HEK293 (cell line): ENCODE data around the gene USP3.
A peak's percentile ranks its signal among the peaks of the same experiment; 100 is the strongest.

ENCODE experiments used
- BCL11B ChIP-seq: fragments of 450-650 bp; formaldehyde crosslinking; IDR thresholded peaks from 2 replicates; pipeline ENCODE4 v1.5.1; 2016; ENCODE audit warnings: low read depth, missing biosample characterization, missing genetic modification characterization
- GLI4 ChIP-seq: fragments of 450-650 bp; formaldehyde crosslinking; IDR thresholded peaks from 2 replicates; pipeline ENCODE4 v1.5.1; 2016; ENCODE audit warnings: missing biosample characterization, missing genetic modification characterization
- HOXC10 ChIP-seq: sonication (generic); formaldehyde crosslinking; IDR thresholded peaks from 2 replicates; pipeline ENCODE4 v1.8.1; 2023; ENCODE audit warnings: mild to moderate bottlenecking, missing genetic modification reagents
- OVOL3 ChIP-seq: fragments of 450-650 bp; formaldehyde crosslinking; IDR thresholded peaks from 2 replicates; pipeline ENCODE4 v1.5.1; 2016; ENCODE audit warnings: missing biosample characterization, missing genetic modification characterization
- SCRT2 ChIP-seq: fragments of 450-650 bp; formaldehyde crosslinking; IDR thresholded peaks from 2 replicates; pipeline ENCODE4 v1.5.1; 2016; ENCODE audit warnings: missing biosample characterization, missing genetic modification characterization
- SP7 ChIP-seq: fragments of 450-650 bp; formaldehyde crosslinking; IDR thresholded peaks from 2 replicates; pipeline ENCODE4 v1.5.1; 2016; ENCODE audit warnings: missing biosample characterization, missing genetic modification characterization
- YY1 ChIP-seq: fragments of 450-650 bp; formaldehyde crosslinking; IDR thresholded peaks from 2 replicates; pipeline ENCODE4 v1.5.1; 2018; ENCODE audit warnings: missing biosample characterization, missing genetic modification characterization
- ZNF114 ChIP-seq: fragments of 450-650 bp; formaldehyde crosslinking; IDR thresholded peaks from 2 replicates; pipeline ENCODE4 v1.5.0; 2017; ENCODE audit warnings: missing biosample characterization, missing genetic modification characterization
- ZNF140 ChIP-seq: fragments of 450-650 bp; formaldehyde crosslinking; IDR thresholded peaks from 2 replicates; pipeline ENCODE4 v1.5.1; 2016; ENCODE audit warnings: missing biosample characterization, missing genetic modification characterization
- ZNF157 ChIP-seq: fragments of 450-650 bp; formaldehyde crosslinking; IDR thresholded peaks from 2 replicates; pipeline ENCODE4 v1.5.1; 2016; ENCODE audit warnings: missing biosample characterization, missing genetic modification characterization
- ZNF23 ChIP-seq: fragments of 450-650 bp; formaldehyde crosslinking; IDR thresholded peaks from 2 replicates; pipeline ENCODE4 v1.5.1; 2016; ENCODE audit warnings: missing biosample characterization, missing genetic modification characterization, borderline replicate concordance
- ZNF239 ChIP-seq: fragments of 450-650 bp; formaldehyde crosslinking; IDR thresholded peaks from 2 replicates; pipeline ENCODE4 v1.5.1; 2016; ENCODE audit warnings: missing biosample characterization, missing genetic modification characterization
- ZNF341 ChIP-seq: fragments of 450-650 bp; formaldehyde crosslinking; IDR thresholded peaks from 2 replicates; pipeline ENCODE4; 2016; ENCODE audit warnings: low read depth, missing biosample characterization, missing genetic modification characterization
- ZNF404 ChIP-seq: fragments of 450-650 bp; formaldehyde crosslinking; IDR thresholded peaks from 2 replicates; pipeline ENCODE4 v1.5.1; 2017; ENCODE audit warnings: missing biosample characterization, missing genetic modification characterization
- ZNF426 ChIP-seq: fragments of 450-650 bp; formaldehyde crosslinking; IDR thresholded peaks from 2 replicates; pipeline ENCODE4 v1.5.1; 2017; ENCODE audit warnings: missing biosample characterization, missing genetic modification characterization, mild to moderate bottlenecking, inconsistent platforms, moderate library complexity
- ZNF433 ChIP-seq: fragments of 450-650 bp; formaldehyde crosslinking; IDR thresholded peaks from 2 replicates; pipeline ENCODE4 v1.5.1; 2016; ENCODE audit warnings: missing biosample characterization, missing genetic modification characterization, low read depth
- ZNF600 ChIP-seq: fragments of 450-650 bp; formaldehyde crosslinking; IDR thresholded peaks from 2 replicates; pipeline ENCODE4 v1.5.1; 2016; ENCODE audit warnings: missing biosample characterization, missing genetic modification characterization
- ZNF658 ChIP-seq: fragments of 450-650 bp; formaldehyde crosslinking; IDR thresholded peaks from 2 replicates; pipeline ENCODE4; 2016; ENCODE audit warnings: missing biosample characterization, missing genetic modification characterization
- ZNF707 ChIP-seq: fragments of 450-650 bp; formaldehyde crosslinking; IDR thresholded peaks from 2 replicates; pipeline ENCODE4 v1.5.1; 2016; ENCODE audit warnings: missing biosample characterization, missing genetic modification characterization
- ZNF776 ChIP-seq: fragments of 450-650 bp; formaldehyde crosslinking; IDR thresholded peaks from 2 replicates; pipeline ENCODE4 v1.5.0; 2017; ENCODE audit warnings: missing biosample characterization, missing genetic modification characterization, borderline replicate concordance
- ZNF837 ChIP-seq: fragments of 450-650 bp; formaldehyde crosslinking; IDR thresholded peaks from 2 replicates; pipeline ENCODE4 v1.5.1; 2016; ENCODE audit warnings: missing biosample characterization, missing genetic modification characterization
- ZSCAN16 ChIP-seq: fragments of 450-650 bp; formaldehyde crosslinking; IDR thresholded peaks from 2 replicates; pipeline ENCODE4 v1.5.1; 2016; ENCODE audit warnings: missing biosample characterization, missing genetic modification characterization
- ZSCAN23 ChIP-seq: fragments of 450-650 bp; formaldehyde crosslinking; IDR thresholded peaks from 2 replicates; pipeline ENCODE4 v1.5.1; 2016; ENCODE audit warnings: missing biosample characterization, missing genetic modification characterization
- ZSCAN30 ChIP-seq: fragments of 450-650 bp; IDR thresholded peaks from 2 replicates; pipeline ENCODE4 v1.5.1; 2018; ENCODE audit warnings: missing biosample characterization, mild to moderate bottlenecking, missing genetic modification characterization, moderate library complexity
- TF ChIP-seq, protein P1 (sequence below): fragments of 450-650 bp; formaldehyde crosslinking; IDR thresholded peaks from 2 replicates; pipeline ENCODE4 v1.5.1; 2016; ENCODE audit warnings: missing biosample characterization, missing genetic modification characterization
- TF ChIP-seq, protein P2 (sequence below): fragments of 450-650 bp; formaldehyde crosslinking; IDR thresholded peaks from 2 replicates; pipeline ENCODE4 v1.5.1; 2017; ENCODE audit warnings: missing biosample characterization, missing genetic modification characterization
- TF ChIP-seq, protein P3 (sequence below): fragments of 450-650 bp; formaldehyde crosslinking; IDR thresholded peaks from 2 replicates; pipeline ENCODE4 v1.5.1; 2017; ENCODE audit warnings: missing biosample characterization, missing genetic modification characterization
- TF ChIP-seq, protein P4 (sequence below): fragments of 450-650 bp; formaldehyde crosslinking; IDR thresholded peaks from 2 replicates; pipeline ENCODE4 v1.5.0; 2017; ENCODE audit warnings: missing biosample characterization, missing genetic modification characterization, borderline replicate concordance
- TF ChIP-seq, protein P5 (sequence below): fragments of 450-650 bp; formaldehyde crosslinking; IDR thresholded peaks from 2 replicates; pipeline ENCODE4 v1.5.1; 2017; ENCODE audit warnings: missing biosample characterization, missing genetic modification characterization
- TF ChIP-seq, protein P6 (sequence below): fragments of 450-650 bp; formaldehyde crosslinking; IDR thresholded peaks from 2 replicates; pipeline ENCODE4 v1.5.1; 2016; ENCODE audit warnings: missing biosample characterization, missing genetic modification characterization

Gene USP3

DNA sequence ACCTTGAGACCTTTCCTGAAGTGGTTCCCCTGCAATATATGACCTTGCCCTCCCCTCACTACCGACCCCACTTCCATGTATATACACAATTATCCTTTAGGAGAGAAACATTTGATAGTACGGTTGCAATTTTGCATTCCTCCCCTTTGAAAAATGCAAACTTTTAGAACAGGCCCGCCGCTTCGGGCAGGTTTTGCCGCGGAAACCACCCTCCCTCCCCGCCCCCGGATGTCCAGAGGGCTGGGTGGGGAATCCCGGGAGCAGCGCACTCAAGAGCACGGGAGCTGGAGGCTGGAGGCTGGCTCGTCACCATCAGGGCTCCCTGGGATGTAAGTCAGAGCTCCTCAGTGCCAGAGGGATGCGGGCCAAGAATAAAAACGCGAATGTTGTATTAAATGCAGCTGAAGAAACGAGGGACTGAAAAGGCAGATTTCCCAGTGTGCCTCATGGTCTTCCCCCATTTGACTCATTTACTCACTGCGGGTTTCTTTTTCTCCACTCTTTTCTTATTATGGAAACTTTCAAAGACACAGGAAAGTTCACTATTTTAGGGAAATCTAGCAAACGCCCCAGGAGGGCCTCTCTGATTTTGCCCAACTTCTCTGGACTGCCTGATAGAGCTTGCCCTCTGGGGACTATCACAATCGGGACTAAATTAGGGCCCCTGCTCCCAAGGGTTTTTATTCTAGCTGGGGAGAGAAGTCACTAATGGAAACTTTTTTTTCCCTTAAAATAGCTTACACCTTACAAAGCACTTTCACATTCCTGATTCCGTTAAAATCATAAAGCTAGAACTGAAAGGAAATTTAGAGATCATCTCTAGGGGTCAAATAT is 2.9 kb upstream of the USP3 start (continued):
- TF ChIP-seq ZNF426 (tag by site-specific recombination) = no peak
- no peak for TF ChIP-seq ZNF658
- TF ChIP-seq SCRT2 (tag by site-specific recombination) = no peak
- no peak for TF ChIP-seq ZNF837 (tag by site-specific recombination)
- no peak for TF ChIP-seq ZSCAN23 (tag by site-specific recombination)
- no peak for TF ChIP-seq ZNF23 (tag by site-specific recombination)
- TF ChIP-seq, protein P1, sequence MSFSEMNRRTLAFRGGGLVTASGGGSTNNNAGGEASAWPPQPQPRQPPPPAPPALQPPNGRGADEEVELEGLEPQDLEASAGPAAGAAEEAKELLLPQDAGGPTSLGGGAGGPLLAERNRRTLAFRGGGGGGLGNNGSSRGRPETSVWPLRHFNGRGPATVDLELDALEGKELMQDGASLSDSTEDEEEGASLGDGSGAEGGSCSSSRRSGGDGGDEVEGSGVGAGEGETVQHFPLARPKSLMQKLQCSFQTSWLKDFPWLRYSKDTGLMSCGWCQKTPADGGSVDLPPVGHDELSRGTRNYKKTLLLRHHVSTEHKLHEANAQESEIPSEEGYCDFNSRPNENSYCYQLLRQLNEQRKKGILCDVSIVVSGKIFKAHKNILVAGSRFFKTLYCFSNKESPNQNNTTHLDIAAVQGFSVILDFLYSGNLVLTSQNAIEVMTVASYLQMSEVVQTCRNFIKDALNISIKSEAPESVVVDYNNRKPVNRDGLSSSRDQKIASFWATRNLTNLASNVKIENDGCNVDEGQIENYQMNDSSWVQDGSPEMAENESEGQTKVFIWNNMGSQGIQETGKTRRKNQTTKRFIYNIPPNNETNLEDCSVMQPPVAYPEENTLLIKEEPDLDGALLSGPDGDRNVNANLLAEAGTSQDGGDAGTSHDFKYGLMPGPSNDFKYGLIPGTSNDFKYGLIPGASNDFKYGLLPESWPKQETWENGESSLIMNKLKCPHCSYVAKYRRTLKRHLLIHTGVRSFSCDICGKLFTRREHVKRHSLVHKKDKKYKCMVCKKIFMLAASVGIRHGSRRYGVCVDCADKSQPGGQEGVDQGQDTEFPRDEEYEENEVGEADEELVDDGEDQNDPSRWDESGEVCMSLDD (tag by site-specific recombination) = no peak
- no peak for TF ChIP-seq YY1 (tag by site-specific recombination)
- TF ChIP-seq ZNF114 = no peak
- no peak for TF ChIP-seq ZNF433 (tag by site-specific recombination)
- TF ChIP-seq GLI4 = no peak
- TF ChIP-seq, protein P2, sequence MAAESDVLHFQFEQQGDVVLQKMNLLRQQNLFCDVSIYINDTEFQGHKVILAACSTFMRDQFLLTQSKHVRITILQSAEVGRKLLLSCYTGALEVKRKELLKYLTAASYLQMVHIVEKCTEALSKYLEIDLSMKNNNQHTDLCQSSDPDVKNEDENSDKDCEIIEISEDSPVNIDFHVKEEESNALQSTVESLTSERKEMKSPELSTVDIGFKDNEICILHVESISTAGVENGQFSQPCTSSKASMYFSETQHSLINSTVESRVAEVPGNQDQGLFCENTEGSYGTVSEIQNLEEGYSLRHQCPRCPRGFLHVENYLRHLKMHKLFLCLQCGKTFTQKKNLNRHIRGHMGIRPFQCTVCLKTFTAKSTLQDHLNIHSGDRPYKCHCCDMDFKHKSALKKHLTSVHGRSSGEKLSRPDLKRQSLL (tag by site-specific recombination) = peak; percentile 69
- no peak for TF ChIP-seq ZSCAN16 (tag by site-specific recombination)
- TF ChIP-seq, protein P3, sequence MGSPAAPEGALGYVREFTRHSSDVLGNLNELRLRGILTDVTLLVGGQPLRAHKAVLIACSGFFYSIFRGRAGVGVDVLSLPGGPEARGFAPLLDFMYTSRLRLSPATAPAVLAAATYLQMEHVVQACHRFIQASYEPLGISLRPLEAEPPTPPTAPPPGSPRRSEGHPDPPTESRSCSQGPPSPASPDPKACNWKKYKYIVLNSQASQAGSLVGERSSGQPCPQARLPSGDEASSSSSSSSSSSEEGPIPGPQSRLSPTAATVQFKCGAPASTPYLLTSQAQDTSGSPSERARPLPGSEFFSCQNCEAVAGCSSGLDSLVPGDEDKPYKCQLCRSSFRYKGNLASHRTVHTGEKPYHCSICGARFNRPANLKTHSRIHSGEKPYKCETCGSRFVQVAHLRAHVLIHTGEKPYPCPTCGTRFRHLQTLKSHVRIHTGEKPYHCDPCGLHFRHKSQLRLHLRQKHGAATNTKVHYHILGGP (tag by site-specific recombination) = no peak
- TF ChIP-seq, protein P4, sequence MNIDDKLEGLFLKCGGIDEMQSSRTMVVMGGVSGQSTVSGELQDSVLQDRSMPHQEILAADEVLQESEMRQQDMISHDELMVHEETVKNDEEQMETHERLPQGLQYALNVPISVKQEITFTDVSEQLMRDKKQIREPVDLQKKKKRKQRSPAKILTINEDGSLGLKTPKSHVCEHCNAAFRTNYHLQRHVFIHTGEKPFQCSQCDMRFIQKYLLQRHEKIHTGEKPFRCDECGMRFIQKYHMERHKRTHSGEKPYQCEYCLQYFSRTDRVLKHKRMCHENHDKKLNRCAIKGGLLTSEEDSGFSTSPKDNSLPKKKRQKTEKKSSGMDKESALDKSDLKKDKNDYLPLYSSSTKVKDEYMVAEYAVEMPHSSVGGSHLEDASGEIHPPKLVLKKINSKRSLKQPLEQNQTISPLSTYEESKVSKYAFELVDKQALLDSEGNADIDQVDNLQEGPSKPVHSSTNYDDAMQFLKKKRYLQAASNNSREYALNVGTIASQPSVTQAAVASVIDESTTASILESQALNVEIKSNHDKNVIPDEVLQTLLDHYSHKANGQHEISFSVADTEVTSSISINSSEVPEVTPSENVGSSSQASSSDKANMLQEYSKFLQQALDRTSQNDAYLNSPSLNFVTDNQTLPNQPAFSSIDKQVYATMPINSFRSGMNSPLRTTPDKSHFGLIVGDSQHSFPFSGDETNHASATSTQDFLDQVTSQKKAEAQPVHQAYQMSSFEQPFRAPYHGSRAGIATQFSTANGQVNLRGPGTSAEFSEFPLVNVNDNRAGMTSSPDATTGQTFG = no peak
- no peak for TF ChIP-seq HOXC10
- no peak for TF ChIP-seq OVOL3
- TF ChIP-seq SP7 (tag by site-specific recombination) = peak; percentile 23; the same call in 1 of the 2 replicates
- TF ChIP-seq BCL11B (tag by site-specific recombination) = no peak
- peak; percentile 54 for TF ChIP-seq ZNF341 (tag by site-specific recombination)
- no peak for TF ChIP-seq ZNF157 (tag by site-specific recombination)
- TF ChIP-seq ZNF239 (tag by site-specific recombination) = no peak
- TF ChIP-seq ZSCAN30 (tag by site-specific recombination) = no peak
- TF ChIP-seq ZNF707 = no peak
- peak; percentile 45; the same call in 1 of the 2 replicates for TF ChIP-seq ZNF600 (tag by site-specific recombination)
- no peak for TF ChIP-seq ZNF776
- TF ChIP-seq, protein P5, sequence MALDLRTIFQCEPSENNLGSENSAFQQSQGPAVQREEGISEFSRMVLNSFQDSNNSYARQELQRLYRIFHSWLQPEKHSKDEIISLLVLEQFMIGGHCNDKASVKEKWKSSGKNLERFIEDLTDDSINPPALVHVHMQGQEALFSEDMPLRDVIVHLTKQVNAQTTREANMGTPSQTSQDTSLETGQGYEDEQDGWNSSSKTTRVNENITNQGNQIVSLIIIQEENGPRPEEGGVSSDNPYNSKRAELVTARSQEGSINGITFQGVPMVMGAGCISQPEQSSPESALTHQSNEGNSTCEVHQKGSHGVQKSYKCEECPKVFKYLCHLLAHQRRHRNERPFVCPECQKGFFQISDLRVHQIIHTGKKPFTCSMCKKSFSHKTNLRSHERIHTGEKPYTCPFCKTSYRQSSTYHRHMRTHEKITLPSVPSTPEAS (tag by site-specific recombination) = no peak
- TF ChIP-seq ZNF404 (tag by site-specific recombination) = no peak
- no peak for TF ChIP-seq ZNF140
- TF ChIP-seq, protein P6, sequence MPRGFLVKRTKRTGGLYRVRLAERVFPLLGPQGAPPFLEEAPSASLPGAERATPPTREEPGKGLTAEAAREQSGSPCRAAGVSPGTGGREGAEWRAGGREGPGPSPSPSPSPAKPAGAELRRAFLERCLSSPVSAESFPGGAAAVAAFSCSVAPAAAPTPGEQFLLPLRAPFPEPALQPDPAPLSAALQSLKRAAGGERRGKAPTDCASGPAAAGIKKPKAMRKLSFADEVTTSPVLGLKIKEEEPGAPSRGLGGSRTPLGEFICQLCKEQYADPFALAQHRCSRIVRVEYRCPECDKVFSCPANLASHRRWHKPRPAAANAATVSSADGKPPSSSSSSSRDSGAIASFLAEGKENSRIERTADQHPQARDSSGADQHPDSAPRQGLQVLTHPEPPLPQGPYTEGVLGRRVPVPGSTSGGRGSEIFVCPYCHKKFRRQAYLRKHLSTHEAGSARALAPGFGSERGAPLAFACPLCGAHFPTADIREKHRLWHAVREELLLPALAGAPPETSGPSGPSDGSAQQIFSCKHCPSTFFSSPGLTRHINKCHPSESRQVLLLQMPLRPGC (tag by site-specific recombination) = no peak
